ENCODE measurements around the gene OVCH2. TPM values are rescaled to one million over a fixed set of nuclear protein-coding genes. Genes with fewer than 3 reads are reported as not detected.

OVCH2 gene
- total and polyA plus RNA-seq, 4 donors: not detected

DNA sequence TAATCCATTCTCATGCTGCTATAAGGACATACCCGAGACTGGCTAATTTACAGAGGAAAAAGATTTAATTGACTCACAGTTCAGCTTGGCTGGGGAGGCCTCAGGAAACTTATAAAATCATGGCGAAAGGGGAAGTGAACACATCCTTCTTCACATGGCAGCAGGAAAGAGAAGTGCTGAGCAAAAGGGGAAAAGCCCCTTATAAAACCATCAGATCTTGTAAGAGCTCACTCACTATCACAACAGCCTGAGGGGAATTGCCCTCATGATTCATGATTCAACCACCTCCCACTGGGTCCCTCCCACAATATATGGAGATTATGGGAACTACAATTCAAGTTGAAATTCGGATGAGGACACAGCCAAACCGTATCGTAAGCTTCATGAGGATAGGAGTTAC, 29.2 kb downstream of the OVCH2 start:
- no peaks in the 10 kb centered on the region for H3K27me3 ChIP-seq (ENCODE audit: control insufficient read depth in 4 of 4, insufficient read depth in 4 of 4, low read length in 3 of 4)
- no peak overlapping the region for H3K4me3 ChIP-seq (ENCODE audit: low read depth in 1 of 3, low read length in 3 of 3)
- peaks cover 0 to 13% (median 7%) of the 10 kb centered on the region in 4 donors for H3K4me1 ChIP-seq (ENCODE audit: control insufficient read depth in 4 of 4, insufficient read depth in 4 of 4, low read length in 3 of 4)
- DNase-seq (ENCODE audit: low spot score): no peak
- no peak overlapping the region for H3K9ac ChIP-seq (ENCODE audit: low read depth in 1 of 2, low read length in 2 of 2)
- no peak for TF ChIP-seq RAD21 (IDR thresholded peaks at IDR 0.05)
- TF ChIP-seq, protein P1, sequence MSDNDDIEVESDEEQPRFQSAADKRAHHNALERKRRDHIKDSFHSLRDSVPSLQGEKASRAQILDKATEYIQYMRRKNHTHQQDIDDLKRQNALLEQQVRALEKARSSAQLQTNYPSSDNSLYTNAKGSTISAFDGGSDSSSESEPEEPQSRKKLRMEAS (IDR thresholded peaks at IDR 0.05): no peak
- no peaks in the 10 kb centered on the region for H3K9me3 ChIP-seq (ENCODE audit: control insufficient read depth in 4 of 4, low read length in 3 of 4)
- no peak overlapping the region for H3K27ac ChIP-seq (ENCODE audit: low read depth in 1 of 2, low read length in 2 of 2)
- no peaks in the 10 kb centered on the region for H3K36me3 ChIP-seq (ENCODE audit: control insufficient read depth in 4 of 4, insufficient read depth in 3 of 4, low read depth in 1 of 4, low read length in 3 of 4)
- 82% methylated on average over 5 of the region's 5 CpGs for WGBS

DNA sequence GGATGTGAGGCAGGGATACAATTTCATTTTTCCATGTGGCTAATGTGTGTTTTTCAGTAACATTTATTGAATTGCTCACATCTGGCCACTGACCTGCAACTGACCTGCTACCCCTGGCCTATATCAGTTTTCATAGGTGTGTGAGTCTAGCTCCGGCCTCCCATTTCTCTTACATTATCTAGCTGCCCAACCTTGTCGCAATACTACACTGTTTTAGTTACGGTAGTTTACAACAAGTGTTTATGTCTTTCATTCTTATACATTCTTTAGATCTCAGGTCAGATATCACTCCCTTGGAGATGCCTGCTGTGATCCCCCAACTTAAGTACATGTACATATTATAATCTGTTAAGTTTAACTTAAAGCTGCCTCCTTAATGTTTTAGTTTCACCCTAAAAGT, 30.6 kb downstream of the OVCH2 start:
- WGBS: 89% methylated on average over 3 of the region's 3 CpGs
- TF ChIP-seq FOXA1 (IDR thresholded peaks at IDR 0.05) (no peak), HNF4A (conservative IDR thresholded peaks at IDR 0.05) (no peak), YY1 (IDR thresholded peaks at IDR 0.05) (no peak), EGR1 (IDR thresholded peaks at IDR 0.05; ENCODE audit: low read depth in 2 of 2) (no peak), TAF1 (conservative IDR thresholded peaks at IDR 0.05) (no peak), GABPA (IDR thresholded peaks at IDR 0.05 in 1 of 2, conservative IDR thresholded peaks at IDR 0.05 in 1 of 2) (no peak), JUND (IDR thresholded peaks at IDR 0.05) (no peak), NR2F2 (IDR thresholded peaks at IDR 0.05) (no peak), RAD21 (IDR thresholded peaks at IDR 0.05) (no peak), RXRA (IDR thresholded peaks at IDR 0.05) (no peak), SP1 (IDR thresholded peaks at IDR 0.05) (no peak), FOXA2 (IDR thresholded peaks at IDR 0.05) (no peak), HNF4G (IDR thresholded peaks at IDR 0.05) (no peak)
- TF ChIP-seq, protein P2, sequence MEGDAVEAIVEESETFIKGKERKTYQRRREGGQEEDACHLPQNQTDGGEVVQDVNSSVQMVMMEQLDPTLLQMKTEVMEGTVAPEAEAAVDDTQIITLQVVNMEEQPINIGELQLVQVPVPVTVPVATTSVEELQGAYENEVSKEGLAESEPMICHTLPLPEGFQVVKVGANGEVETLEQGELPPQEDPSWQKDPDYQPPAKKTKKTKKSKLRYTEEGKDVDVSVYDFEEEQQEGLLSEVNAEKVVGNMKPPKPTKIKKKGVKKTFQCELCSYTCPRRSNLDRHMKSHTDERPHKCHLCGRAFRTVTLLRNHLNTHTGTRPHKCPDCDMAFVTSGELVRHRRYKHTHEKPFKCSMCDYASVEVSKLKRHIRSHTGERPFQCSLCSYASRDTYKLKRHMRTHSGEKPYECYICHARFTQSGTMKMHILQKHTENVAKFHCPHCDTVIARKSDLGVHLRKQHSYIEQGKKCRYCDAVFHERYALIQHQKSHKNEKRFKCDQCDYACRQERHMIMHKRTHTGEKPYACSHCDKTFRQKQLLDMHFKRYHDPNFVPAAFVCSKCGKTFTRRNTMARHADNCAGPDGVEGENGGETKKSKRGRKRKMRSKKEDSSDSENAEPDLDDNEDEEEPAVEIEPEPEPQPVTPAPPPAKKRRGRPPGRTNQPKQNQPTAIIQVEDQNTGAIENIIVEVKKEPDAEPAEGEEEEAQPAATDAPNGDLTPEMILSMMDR (IDR thresholded peaks at IDR 0.05; ENCODE audit: low read depth, low read length, missing input control): no peak
- TF ChIP-seq, protein P3, sequence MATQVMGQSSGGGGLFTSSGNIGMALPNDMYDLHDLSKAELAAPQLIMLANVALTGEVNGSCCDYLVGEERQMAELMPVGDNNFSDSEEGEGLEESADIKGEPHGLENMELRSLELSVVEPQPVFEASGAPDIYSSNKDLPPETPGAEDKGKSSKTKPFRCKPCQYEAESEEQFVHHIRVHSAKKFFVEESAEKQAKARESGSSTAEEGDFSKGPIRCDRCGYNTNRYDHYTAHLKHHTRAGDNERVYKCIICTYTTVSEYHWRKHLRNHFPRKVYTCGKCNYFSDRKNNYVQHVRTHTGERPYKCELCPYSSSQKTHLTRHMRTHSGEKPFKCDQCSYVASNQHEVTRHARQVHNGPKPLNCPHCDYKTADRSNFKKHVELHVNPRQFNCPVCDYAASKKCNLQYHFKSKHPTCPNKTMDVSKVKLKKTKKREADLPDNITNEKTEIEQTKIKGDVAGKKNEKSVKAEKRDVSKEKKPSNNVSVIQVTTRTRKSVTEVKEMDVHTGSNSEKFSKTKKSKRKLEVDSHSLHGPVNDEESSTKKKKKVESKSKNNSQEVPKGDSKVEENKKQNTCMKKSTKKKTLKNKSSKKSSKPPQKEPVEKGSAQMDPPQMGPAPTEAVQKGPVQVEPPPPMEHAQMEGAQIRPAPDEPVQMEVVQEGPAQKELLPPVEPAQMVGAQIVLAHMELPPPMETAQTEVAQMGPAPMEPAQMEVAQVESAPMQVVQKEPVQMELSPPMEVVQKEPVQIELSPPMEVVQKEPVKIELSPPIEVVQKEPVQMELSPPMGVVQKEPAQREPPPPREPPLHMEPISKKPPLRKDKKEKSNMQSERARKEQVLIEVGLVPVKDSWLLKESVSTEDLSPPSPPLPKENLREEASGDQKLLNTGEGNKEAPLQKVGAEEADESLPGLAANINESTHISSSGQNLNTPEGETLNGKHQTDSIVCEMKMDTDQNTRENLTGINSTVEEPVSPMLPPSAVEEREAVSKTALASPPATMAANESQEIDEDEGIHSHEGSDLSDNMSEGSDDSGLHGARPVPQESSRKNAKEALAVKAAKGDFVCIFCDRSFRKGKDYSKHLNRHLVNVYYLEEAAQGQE (IDR thresholded peaks at IDR 0.05): no peak
- TF ChIP-seq, protein P4, sequence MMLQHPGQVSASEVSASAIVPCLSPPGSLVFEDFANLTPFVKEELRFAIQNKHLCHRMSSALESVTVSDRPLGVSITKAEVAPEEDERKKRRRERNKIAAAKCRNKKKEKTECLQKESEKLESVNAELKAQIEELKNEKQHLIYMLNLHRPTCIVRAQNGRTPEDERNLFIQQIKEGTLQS (IDR thresholded peaks at IDR 0.05): no peak
- TF ChIP-seq, protein P1 (IDR thresholded peaks at IDR 0.05): no peak
- TF ChIP-seq, protein P5, sequence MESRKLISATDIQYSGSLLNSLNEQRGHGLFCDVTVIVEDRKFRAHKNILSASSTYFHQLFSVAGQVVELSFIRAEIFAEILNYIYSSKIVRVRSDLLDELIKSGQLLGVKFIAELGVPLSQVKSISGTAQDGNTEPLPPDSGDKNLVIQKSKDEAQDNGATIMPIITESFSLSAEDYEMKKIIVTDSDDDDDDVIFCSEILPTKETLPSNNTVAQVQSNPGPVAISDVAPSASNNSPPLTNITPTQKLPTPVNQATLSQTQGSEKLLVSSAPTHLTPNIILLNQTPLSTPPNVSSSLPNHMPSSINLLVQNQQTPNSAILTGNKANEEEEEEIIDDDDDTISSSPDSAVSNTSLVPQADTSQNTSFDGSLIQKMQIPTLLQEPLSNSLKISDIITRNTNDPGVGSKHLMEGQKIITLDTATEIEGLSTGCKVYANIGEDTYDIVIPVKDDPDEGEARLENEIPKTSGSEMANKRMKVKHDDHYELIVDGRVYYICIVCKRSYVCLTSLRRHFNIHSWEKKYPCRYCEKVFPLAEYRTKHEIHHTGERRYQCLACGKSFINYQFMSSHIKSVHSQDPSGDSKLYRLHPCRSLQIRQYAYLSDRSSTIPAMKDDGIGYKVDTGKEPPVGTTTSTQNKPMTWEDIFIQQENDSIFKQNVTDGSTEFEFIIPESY (IDR thresholded peaks at IDR 0.05): no peak

More for the DNA sequence above, 30.6 kb downstream of the OVCH2 start:
- DNase-seq (ENCODE audit: low spot score): no peak
- Histone ChIP-seq H3K9ac (ENCODE audit: low read depth in 1 of 2, low read length in 2 of 2) (no peak overlapping the region), H3K4me3 (ENCODE audit: low read depth in 1 of 3, low read length in 3 of 3) (no peak overlapping the region), H3K36me3 (ENCODE audit: control insufficient read depth in 4 of 4, insufficient read depth in 3 of 4, low read depth in 1 of 4, low read length in 3 of 4) (no peaks in the 10 kb centered on the region), H3K9me3 (ENCODE audit: control insufficient read depth in 4 of 4, low read length in 3 of 4) (no peaks in the 10 kb centered on the region), H3K27ac (ENCODE audit: low read depth in 1 of 2, low read length in 2 of 2) (no peak overlapping the region), H3K27me3 (ENCODE audit: control insufficient read depth in 4 of 4, insufficient read depth in 4 of 4, low read length in 3 of 4) (no peaks in the 10 kb centered on the region), H3K4me1 (ENCODE audit: control insufficient read depth in 4 of 4, insufficient read depth in 4 of 4, low read length in 3 of 4) (peaks cover 0 to 13% (median 7%) of the 10 kb centered on the region in 4 donors)
